Erythroblast (primary cell): ENCODE measurements around the gene ATOH8.

Source experiments
- DNase-seq, 2 experiments: peaks; one replicate each; lab custom pipeline; 2025; lab: John Stamatoyannopoulos, UW
- GATA1 ChIP-seq: IDR thresholded peaks from 2 replicates; pipeline ENCODE4 v1.6.1; 2011; ENCODE audit warnings: low read depth, mild to moderate bottlenecking, control low read depth, low read length, moderate library complexity
- POLR2A ChIP-seq: IDR thresholded peaks from 2 replicates; pipeline ENCODE4 v1.6.1; 2011; ENCODE audit warnings: mild to moderate bottlenecking, low read length

Gene ATOH8

DNA sequence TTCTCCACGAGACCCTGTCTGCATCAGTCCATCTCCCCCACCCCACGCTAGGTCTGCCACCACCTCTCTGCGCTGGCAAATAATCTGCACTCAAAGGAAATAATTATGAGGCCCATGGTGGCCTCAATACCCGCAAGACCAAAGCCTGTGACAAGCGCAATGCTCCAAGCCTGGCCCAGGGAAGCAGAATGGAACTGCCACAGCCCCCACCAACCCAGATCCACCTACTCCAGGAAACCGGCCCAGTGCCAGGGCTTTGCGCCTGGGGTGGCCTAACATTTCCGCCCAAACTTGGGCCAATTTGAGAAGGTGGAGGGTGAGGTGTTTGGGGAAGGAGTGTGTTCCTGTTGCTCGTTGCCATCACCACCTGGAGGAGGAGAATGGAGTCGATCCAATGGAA, 26.0 kb upstream of the ATOH8 start:
- TF ChIP-seq GATA1 = no peak
- no peak for TF ChIP-seq POLR2A
- DNase-seq = no peak

- TF ChIP-seq POLR2A (no peak), GATA1 (no peak)
Measured at GRCh38 chr2:85728342-85728741, 25.4 kb upstream of the ATOH8 start.

GRCh38 chr2:85728883-85729824, 24.6 kb upstream of the ATOH8 start:
- peak; percentile 65 to 79 for DNase-seq
- TF ChIP-seq GATA1 (no peak), POLR2A (no peak)

More at GRCh38 chr2:85728342-85728741, 25.4 kb upstream of the ATOH8 start:
- no peak for DNase-seq

DNA sequence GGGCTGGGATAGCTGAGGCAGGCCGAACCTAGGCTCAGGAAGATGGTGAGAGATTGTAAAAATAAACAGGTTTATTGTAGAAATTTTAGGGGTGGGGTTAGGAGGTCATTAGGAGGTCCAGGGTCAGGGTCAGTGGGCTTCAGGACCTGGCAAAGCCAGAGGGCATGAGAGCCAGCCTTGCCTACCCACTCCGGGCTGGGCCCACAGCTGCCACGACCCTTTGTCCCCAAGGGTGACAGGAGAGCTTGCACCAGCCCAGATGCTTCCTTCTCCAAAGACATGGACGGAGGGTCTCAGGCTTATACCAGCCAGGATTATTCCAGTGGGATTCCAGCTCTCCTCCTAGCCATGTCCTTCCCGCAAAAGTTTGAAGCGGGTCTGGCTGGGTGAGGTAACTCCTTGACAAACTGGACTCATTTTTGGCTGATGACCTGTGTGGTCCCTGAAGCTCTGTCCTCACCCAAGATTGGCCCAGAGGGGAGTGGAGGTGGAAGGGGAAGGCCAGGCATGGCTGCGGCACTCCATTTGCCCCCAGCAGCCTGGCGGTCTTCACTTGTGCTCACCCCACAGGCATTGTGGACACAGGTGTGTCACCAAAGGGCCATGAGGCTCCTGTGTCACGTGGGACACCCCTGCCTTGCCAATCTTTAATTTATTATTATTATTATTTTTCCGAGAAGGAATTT, 23.8 kb upstream of the ATOH8 start:
- DNase-seq = no peak
- TF ChIP-seq GATA1 = no peak
- no peak for TF ChIP-seq POLR2A

DNA sequence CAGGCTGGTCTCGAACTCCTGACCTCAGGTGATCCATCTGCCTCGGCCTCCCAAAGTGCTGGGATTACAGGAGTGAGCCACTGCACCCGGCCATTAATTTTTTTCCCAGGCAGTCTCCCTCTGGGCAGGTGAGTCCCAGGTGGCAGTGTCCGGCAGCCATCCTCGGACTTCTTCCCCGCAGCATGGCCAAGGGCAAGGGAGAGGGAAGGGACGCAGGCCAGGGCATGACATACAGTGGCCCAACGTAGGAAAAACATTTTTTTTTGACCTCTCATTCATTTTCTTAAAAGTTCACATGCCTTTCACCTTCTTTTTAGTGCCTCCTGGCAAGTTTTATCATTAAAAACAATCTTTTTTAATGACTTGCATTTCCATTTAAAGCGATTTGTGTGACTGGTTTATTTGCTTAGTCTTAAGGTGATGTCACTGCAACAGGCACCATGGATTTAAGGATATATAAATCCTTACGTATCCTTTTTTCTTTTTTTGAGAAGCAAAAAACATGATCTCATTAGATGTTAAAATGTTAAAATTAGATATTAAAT, 23.0 kb upstream of the ATOH8 start:
- no peak for DNase-seq
- TF ChIP-seq POLR2A = no peak
- no peak for TF ChIP-seq GATA1

DNA sequence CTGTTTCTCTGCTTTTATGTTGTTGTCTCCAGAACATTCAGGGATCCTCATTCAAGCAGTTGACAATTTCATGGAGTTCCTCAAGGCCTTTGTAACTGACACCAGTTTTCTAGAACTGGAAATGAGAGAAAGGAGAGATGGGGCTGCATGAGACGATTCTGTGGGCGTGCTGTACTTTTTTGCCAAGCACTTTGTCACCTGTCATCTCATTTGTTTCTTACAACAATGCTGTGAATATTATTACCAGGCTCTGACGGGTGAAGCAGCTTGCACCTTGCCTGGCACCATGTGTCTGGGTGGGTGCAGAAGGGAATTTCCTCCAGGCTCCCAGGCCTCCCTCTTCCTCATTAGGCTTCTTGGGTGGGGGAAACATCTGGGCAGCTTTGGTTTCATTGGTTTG, 22.2 kb upstream of the ATOH8 start:
- no peak for DNase-seq
- no peak for TF ChIP-seq POLR2A
- no peak for TF ChIP-seq GATA1

DNA sequence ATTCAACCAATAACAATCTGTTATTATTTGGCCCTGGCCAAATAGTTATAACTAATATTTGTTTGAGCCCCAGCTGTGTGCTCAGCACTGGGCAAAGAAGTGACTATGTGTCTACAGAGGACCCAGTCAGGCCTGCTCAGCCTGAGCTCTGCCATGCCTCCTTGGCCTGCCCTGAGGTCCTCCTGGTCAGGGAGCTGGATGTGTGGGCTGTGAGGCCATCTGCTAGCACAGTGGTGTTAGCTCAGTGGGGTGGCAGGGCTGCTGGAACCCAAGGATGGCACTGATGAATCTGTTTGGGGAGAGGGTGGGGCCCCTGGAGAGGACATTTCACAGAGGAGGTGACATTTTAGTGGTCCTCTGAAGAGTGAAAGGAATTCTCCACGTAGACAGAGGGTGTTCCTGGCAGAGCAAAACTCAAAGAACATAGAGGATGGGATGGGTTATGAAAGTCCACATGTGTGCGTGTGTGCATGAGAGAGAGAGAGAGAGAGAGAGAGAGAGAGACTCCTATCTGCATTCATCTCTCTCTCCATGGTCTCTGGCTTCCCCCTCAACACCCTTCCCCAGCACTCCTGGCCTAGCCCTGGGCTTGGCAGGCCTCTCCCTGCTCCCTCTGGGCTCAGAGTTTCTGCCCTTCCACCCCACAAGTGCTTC, 21.2 kb upstream of the ATOH8 start:
- no peak for DNase-seq
- TF ChIP-seq GATA1 (no peak), POLR2A (no peak)

DNA sequence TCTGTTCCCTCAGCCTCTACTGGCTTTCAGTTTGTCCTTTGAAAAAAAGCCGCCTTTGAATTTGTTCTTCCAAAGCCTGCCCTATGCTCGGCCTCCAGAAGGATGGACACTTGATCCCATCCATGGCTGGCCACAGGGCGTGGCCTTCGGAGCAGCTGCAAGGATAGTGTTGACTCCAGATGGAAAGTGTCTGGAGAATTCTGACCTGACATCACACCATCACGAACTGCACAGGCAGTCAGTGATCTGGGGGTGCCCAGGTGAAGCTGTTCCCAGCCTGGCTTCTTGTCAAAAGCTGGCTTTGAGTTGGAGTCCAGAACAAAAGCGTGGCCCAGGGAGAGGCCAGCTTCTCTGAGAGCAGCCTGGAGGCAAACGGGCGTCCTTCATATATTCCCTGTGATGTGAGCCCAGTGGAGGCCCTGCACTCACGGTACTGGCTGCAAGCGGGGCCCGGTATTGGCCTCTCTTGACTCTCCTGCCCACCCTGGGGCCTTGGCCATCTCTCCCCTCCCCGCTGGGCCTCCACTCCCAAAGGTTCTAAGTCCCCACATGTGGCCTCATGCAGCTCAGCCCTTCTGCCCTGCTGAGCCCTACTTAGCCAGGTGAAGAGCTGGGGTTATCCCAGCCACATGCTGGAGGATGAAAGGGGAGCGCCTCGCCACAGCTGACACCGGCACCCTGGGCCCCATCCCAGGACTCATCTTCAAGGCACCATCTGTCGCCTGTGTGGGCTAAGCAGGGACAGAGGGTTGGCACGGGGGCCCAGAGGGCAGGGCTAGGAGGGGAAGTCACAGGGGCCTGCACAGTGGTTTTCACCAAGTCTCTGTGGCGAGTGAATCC, 20.4 kb upstream of the ATOH8 start:
- no peak for TF ChIP-seq GATA1
- no peak for TF ChIP-seq POLR2A
- no peak for DNase-seq

DNA sequence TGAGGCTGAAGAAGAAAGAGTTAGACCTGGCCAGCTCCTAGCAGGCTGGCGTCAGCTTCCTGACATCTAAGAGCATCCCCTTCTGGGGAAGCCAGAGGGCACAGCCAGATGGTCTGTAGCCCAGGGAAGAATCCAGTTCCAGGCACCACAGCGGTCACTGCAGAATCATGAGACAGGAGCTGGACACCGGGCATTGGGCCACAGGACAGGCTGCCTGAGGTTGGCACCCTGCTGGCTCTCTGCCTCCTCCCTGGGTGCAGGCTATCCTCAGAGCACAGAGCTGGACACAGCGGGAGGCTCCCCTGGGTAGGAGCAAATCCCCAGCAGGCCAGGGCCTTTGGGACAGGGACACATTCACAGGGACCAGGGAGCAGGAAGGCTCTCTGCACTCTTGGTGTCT, 19.8 kb upstream of the ATOH8 start:
- DNase-seq = no peak
- TF ChIP-seq GATA1 (no peak), POLR2A (no peak)

DNA sequence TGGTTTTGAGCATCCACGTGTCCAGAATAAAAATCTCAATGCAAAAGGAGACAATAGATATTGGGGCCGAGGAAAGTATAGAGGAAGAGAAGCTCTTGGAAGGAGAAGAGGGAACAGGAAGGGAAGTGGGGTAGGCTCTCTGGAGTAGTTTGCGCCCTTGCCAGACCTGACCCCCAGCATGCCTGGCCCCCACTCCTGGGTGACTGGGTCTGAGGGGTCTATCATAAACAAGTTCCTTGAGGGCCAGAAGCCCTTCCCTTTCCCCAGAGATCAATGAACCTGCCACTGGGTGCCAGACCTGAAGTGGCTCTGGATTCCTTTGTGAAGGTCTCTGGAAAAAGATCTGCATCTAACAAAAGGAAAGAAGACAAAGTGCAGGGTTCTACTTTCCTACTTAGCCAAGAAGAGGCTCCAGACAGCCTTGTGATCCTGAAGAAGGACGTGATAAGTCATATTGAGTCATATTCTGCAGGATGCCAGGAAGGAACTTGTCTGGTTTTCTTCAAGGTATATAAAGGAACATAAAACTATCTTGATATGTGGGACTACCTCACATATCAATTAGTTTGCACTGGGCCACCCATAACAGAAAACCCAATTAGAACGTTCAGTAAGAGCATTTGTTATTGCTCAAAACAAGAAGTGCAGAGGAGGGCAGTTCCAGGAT, 18.7 kb upstream of the ATOH8 start:
- TF ChIP-seq POLR2A (no peak), GATA1 (no peak)
- DNase-seq = no peak

- no peak for TF ChIP-seq GATA1
- TF ChIP-seq POLR2A = no peak
- DNase-seq = no peak
Measured at GRCh38 chr2:85735691-85736090, 18.1 kb upstream of the ATOH8 start.

DNA sequence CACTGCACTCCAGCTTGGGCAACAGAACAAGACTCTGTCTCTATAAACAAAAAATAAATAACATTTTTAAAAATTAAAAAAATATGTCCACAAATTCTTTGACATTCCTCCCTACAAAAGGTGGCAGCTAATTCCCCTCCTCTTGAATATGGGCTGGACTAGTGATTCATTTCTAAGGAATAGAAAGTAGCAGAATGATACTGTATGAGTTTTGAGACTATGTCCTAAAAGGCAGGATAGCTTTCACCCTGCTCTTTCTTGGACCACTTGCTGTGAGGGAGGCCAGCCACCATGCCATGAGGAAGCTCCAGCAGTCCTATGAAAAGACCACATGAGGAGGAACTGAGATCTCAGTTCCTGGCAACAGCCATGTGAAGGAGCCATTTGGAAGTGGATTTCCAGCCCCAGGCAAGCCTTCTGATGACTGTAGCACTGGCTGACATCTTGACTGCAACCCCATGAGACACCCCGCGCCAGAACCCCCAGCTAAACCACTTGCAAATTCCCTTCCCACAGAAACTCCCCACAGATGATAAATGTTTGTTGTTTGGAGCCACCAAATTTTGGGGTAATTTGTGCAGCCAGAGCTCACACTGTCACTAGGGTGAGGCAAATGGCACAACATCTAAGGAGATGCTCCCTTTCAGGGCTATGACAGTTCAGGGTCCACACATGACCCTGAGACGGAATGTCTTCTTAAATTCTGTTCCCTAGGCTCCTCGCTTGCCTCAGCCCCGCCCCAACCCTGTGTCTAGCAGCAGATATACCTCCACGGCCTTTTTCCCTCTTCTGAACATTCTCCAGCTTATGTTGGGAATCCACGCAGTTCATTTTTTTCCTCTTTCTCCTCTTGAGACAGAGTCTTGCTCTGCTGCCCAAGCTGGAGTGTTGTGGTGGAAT, 17.1 kb upstream of the ATOH8 start:
- TF ChIP-seq GATA1 (no peak), POLR2A (no peak)
- DNase-seq = no peak
